Activated T-helper 2 cell treated with anti-CD3 and anti-CD28 coated beads, Interferon-gamma antibody, Interleukin-2, Interleukin-4, amounts not matched to agents 10 μg/mL and 5 μg/mL and 100 μg/mL, durations not matched to agents 14 hours and 24 hours and 36 hours (primary cell): ENCODE results near the gene TERF2IP. TPM values are rescaled to one million over a fixed set of nuclear protein-coding genes. Genes with fewer than 3 reads are reported as not detected.

Source experiments
- DNase-seq: peaks from one replicate; pipeline ENCODE4 v3.0.0; 2021; ENCODE audit warnings: low spot score
- H3K27ac Mint-ChIP-seq: one replicate; pipeline ENCODE4 v1.8.0; 2021; ENCODE audit warnings: mixed read lengths
- H3K27me3 Mint-ChIP-seq: one replicate; pipeline ENCODE4 v1.8.0; 2021; ENCODE audit warnings: low read depth, mixed read lengths
- H3K36me3 Mint-ChIP-seq: one replicate; pipeline ENCODE4 v1.8.0; 2021; ENCODE audit warnings: low read depth, mixed read lengths
- H3K4me1 Mint-ChIP-seq: one replicate; pipeline ENCODE4 v1.8.0; 2021; ENCODE audit warnings: low read depth, mixed read lengths
- H3K4me3 Mint-ChIP-seq: one replicate; pipeline ENCODE4 v1.8.0; 2021; ENCODE audit warnings: low read depth, mild to moderate bottlenecking, moderate library complexity, mixed read lengths
- H3K9me3 Mint-ChIP-seq: one replicate; pipeline ENCODE4 v1.8.0; 2021; ENCODE audit warnings: mixed read lengths
- intact Hi-C: fragments of 100-400 bp; cut with micrococcal nuclease; formaldehyde crosslinking; loops from one replicate; pipeline ENCODE4 v1.15.1; 2023
- total RNA-seq: library from RNA; stranded (reverse); gene quantifications from 2 replicates; pipeline ENCODE4 v1.2.3, GENCODE V29; 2022

Gene TERF2IP
- total RNA-seq, 1 donor from 2014 or later, result 77.6 TPM

- Mint-ChIP-seq H3K27me3 (no peaks in the 10 kb centered on the region), H3K27ac (peak within 1 kb of the TSS; percentile 96), H3K4me3 (peak within 1 kb of the TSS; percentile 93), H3K36me3 (peaks cover 57% of the 10 kb centered on the region), H3K4me1 (peaks cover 36% of the 10 kb centered on the region), H3K9me3 (no peaks in the 10 kb centered on the region)
- DNase-seq, result peak; percentile 96
- intact Hi-C loops, result loop anchor here (1.0 to 2.0 kb wide), 7 partner anchors 24 to 190 kb away; partner anchors contain the start of genes CFDP1, GABARAPL2, KARS1 and TERF2IP
Measured at GRCh38 chr16:75622761-75623605, 24.6 kb upstream of the TERF2IP start, which contains the start of gene ADAT1. ADAT1 (minus strand) TSS chr16:75623281; CDS start chr16:75620799, 2,482 bp downstream.

GRCh38 chr16:75624921-75625334 is 22.6 kb upstream of the TERF2IP start:
- intact Hi-C loops, result no loop called here
- DNase-seq, result no peak
- Mint-ChIP-seq H3K4me3 (no peak overlapping the region), H3K9me3 (no peaks in the 10 kb centered on the region), H3K27me3 (no peaks in the 10 kb centered on the region), H3K27ac (no peak overlapping the region), H3K4me1 (peaks cover 50% of the 10 kb centered on the region), H3K36me3 (peaks cover 66% of the 10 kb centered on the region)

GRCh38 chr16:75626806-75627205 is 20.8 kb upstream of the TERF2IP start:
- H3K4me1 Mint-ChIP-seq, result peaks cover 36% of the 10 kb centered on the region
- H3K36me3 Mint-ChIP-seq, result peaks cover 70% of the 10 kb centered on the region
- intact Hi-C loops, result no loop called here
- H3K27me3 Mint-ChIP-seq, result no peaks in the 10 kb centered on the region
- H3K27ac Mint-ChIP-seq, result peak overlapping the region; percentile 57
- no peak overlapping the region for H3K4me3 Mint-ChIP-seq
- no peaks in the 10 kb centered on the region for H3K9me3 Mint-ChIP-seq
- no peak for DNase-seq

- Mint-ChIP-seq H3K4me3 (no peak overlapping the region), H3K4me1 (peaks cover 31% of the 10 kb centered on the region), H3K27me3 (no peaks in the 10 kb centered on the region), H3K27ac (peak overlapping the region; percentile 68), H3K36me3 (peaks cover 78% of the 10 kb centered on the region), H3K9me3 (no peaks in the 10 kb centered on the region)
- no peak for DNase-seq
- intact Hi-C loops, result no loop called here
Measured at GRCh38 chr16:75627851-75628250, 19.7 kb upstream of the TERF2IP start.

- DNase-seq, result no peak
- no peak overlapping the region for H3K4me3 Mint-ChIP-seq
- H3K27ac Mint-ChIP-seq, result peak overlapping the region; percentile 68
- H3K4me1 Mint-ChIP-seq, result peaks cover 31% of the 10 kb centered on the region
- H3K36me3 Mint-ChIP-seq, result peaks cover 81% of the 10 kb centered on the region
- intact Hi-C loops, result no loop called here
- H3K9me3 Mint-ChIP-seq, result no peaks in the 10 kb centered on the region
- no peaks in the 10 kb centered on the region for H3K27me3 Mint-ChIP-seq
Measured at GRCh38 chr16:75628351-75628750, 19.2 kb upstream of the TERF2IP start.

- H3K36me3 Mint-ChIP-seq, result peaks cover 88% of the 10 kb centered on the region
- intact Hi-C loops, result no loop called here
- H3K4me1 Mint-ChIP-seq, result peaks cover 29% of the 10 kb centered on the region
- DNase-seq, result no peak
- no peaks in the 10 kb centered on the region for H3K27me3 Mint-ChIP-seq
- peak overlapping the region; percentile 44 for H3K27ac Mint-ChIP-seq
- no peak overlapping the region for H3K4me3 Mint-ChIP-seq
- H3K9me3 Mint-ChIP-seq, result no peaks in the 10 kb centered on the region
Measured at GRCh38 chr16:75629132-75629531, 18.4 kb upstream of the TERF2IP start.

- no peak overlapping the region for H3K4me3 Mint-ChIP-seq
- no peaks in the 10 kb centered on the region for H3K9me3 Mint-ChIP-seq
- peaks cover 85% of the 10 kb centered on the region for H3K36me3 Mint-ChIP-seq
- no peaks in the 10 kb centered on the region for H3K27me3 Mint-ChIP-seq
- peaks cover 25% of the 10 kb centered on the region for H3K4me1 Mint-ChIP-seq
- H3K27ac Mint-ChIP-seq, result no peak overlapping the region
- intact Hi-C loops, result no loop called here
- DNase-seq, result no peak
Measured at GRCh38 chr16:75630052-75630451, 17.5 kb upstream of the TERF2IP start.

- intact Hi-C loops, result no loop called here
- Mint-ChIP-seq H3K27ac (no peak overlapping the region), H3K4me1 (peaks cover 18% of the 10 kb centered on the region), H3K27me3 (no peaks in the 10 kb centered on the region), H3K36me3 (peaks cover 84% of the 10 kb centered on the region), H3K9me3 (no peaks in the 10 kb centered on the region), H3K4me3 (no peak overlapping the region)
- no peak for DNase-seq
Measured at GRCh38 chr16:75632857-75633256, 14.7 kb upstream of the TERF2IP start.

GRCh38 chr16:75635036-75635435 is 12.5 kb upstream of the TERF2IP start:
- Mint-ChIP-seq H3K27ac (no peak overlapping the region), H3K27me3 (no peaks in the 10 kb centered on the region), H3K4me3 (no peak overlapping the region), H3K36me3 (peaks cover 81% of the 10 kb centered on the region), H3K9me3 (no peaks in the 10 kb centered on the region), H3K4me1 (peaks cover 2% of the 10 kb centered on the region)
- DNase-seq, result no peak
- intact Hi-C loops, result no loop called here

- Mint-ChIP-seq H3K36me3 (peaks cover 87% of the 10 kb centered on the region), H3K9me3 (no peaks in the 10 kb centered on the region), H3K27me3 (no peaks in the 10 kb centered on the region), H3K27ac (no peak overlapping the region), H3K4me1 (peaks cover 27% of the 10 kb centered on the region), H3K4me3 (no peak overlapping the region)
- no peak for DNase-seq
- intact Hi-C loops, result no loop called here
Measured at GRCh38 chr16:75640598-75640997, 7.0 kb upstream of the TERF2IP start.

- Mint-ChIP-seq H3K27me3 (no peaks in the 10 kb centered on the region), H3K27ac (peak overlapping the region; percentile 69), H3K4me1 (peaks cover 31% of the 10 kb centered on the region), H3K4me3 (peak overlapping the region; percentile 62), H3K36me3 (peaks cover 73% of the 10 kb centered on the region), H3K9me3 (no peaks in the 10 kb centered on the region)
- intact Hi-C loops, result loop anchor here (5.0 kb wide), 4 partner anchors 977 to 1548 kb away; partner anchors contain the start of genes MON1B, PSMD7 and RFWD3
- no peak for DNase-seq
Measured at GRCh38 chr16:75644240-75645012, 3.1 kb upstream of the TERF2IP start.

GRCh38 chr16:75647112-75647491 is 471 bp upstream of the TERF2IP start:
- H3K4me1 Mint-ChIP-seq, result peaks cover 44% of the 10 kb centered on the region

More at GRCh38 chr16:75647112-75647491, 471 bp upstream of the TERF2IP start:
- intact Hi-C loops, result loop anchor here (1.0 to 5.0 kb wide), 9 partner anchors 24 to 1545 kb away; partner anchors contain the start of genes ADAT1, CFDP1, GABARAPL2 and MON1B
- no peak for DNase-seq
- no peaks in the 10 kb centered on the region for H3K27me3 Mint-ChIP-seq
- H3K36me3 Mint-ChIP-seq, result peaks cover 67% of the 10 kb centered on the region
- peak overlapping the region; percentile 96 for H3K4me3 Mint-ChIP-seq
- H3K9me3 Mint-ChIP-seq, result no peaks in the 10 kb centered on the region
- H3K27ac Mint-ChIP-seq, result peak overlapping the region; percentile 96
